ENCODE measurements around the gene CTSA.
"Not testable (repeated sequence)": the region's sequence is repeated elsewhere in the genome, so short reads cannot be mapped to it uniquely, and the experiment has no call there.

The CTSA gene

DNA sequence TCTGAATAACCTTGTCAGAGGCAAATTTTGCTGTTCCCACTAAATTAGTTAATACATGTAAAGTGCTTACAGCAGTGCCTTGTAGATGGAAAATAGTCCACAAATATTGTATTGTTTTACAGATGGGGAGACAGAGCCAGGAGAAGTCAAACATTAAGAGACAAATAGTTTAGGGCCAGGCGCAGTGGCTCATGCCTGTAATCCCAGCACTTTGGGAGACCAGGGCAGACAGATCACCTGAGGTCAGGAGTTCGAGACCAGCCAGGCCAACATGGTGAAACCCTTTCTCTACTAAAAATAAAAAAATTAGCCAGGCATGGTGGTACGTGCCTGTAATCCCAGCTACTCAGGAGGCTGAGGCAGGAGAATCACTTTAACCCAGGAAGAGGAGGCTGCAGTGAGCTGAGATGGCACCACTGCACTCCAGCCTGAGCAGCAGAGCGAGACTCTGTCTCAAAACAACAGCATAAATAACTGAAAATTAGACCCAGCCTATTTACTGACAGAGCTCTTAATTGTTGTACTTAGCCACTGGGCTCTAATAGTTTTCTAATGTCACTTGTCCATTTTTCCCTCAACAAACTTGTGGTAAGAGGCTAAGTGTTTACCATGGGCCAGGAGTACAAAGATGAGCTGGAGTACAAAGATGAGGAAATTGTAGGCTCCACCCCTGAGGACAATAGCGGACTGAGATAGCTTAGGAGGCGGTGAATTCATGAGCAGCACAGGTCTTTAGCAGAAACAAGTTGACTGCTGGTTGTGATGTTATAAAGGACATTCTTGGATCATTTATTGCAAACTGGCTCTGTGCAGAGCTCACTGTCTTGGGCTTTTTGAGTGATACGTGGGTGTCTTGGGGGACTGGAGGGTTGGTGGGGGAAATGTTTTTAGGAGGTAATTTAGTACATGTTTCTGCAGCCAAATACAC lies 27.3 kb upstream of the CTSA start:
- TF ChIP-seq, protein P1, sequence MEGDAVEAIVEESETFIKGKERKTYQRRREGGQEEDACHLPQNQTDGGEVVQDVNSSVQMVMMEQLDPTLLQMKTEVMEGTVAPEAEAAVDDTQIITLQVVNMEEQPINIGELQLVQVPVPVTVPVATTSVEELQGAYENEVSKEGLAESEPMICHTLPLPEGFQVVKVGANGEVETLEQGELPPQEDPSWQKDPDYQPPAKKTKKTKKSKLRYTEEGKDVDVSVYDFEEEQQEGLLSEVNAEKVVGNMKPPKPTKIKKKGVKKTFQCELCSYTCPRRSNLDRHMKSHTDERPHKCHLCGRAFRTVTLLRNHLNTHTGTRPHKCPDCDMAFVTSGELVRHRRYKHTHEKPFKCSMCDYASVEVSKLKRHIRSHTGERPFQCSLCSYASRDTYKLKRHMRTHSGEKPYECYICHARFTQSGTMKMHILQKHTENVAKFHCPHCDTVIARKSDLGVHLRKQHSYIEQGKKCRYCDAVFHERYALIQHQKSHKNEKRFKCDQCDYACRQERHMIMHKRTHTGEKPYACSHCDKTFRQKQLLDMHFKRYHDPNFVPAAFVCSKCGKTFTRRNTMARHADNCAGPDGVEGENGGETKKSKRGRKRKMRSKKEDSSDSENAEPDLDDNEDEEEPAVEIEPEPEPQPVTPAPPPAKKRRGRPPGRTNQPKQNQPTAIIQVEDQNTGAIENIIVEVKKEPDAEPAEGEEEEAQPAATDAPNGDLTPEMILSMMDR (IDR thresholded peaks at IDR 0.05; ENCODE audit: control insufficient read depth, insufficient read depth, low read depth, low read length, missing control alignments): no peak
- no peak overlapping the region for H3K4me3 ChIP-seq (ENCODE audit: control insufficient read depth, low read depth, low read length)
- no peak for DNase-seq (ENCODE audit: low read depth)

DNA sequence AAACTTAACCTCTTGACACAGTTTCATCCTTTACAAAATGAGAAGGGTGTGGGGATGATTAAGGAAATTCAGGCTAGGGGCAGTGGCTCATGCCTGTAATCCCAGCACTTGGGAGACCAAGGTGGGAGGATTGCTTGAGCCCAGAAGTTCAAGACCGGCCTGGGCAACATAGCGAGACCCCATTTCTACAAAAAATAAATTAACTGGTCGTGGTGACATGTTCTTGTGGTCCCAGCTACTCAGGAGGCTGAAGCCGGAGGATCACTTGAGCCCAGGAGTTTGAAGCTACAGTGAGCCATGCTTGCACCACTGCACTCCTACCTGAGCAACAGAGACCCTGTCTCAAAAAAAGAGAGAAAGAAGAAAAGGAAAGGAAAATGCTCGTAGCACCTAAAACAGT lies 24.7 kb upstream of the CTSA start:
- TF ChIP-seq, protein P1 (IDR thresholded peaks at IDR 0.05; ENCODE audit: control insufficient read depth, insufficient read depth, low read depth, low read length, missing control alignments): no peak
- no peak overlapping the region for H3K4me3 ChIP-seq (ENCODE audit: control insufficient read depth, low read depth, low read length)
- DNase-seq (ENCODE audit: low read depth): no peak

DNA sequence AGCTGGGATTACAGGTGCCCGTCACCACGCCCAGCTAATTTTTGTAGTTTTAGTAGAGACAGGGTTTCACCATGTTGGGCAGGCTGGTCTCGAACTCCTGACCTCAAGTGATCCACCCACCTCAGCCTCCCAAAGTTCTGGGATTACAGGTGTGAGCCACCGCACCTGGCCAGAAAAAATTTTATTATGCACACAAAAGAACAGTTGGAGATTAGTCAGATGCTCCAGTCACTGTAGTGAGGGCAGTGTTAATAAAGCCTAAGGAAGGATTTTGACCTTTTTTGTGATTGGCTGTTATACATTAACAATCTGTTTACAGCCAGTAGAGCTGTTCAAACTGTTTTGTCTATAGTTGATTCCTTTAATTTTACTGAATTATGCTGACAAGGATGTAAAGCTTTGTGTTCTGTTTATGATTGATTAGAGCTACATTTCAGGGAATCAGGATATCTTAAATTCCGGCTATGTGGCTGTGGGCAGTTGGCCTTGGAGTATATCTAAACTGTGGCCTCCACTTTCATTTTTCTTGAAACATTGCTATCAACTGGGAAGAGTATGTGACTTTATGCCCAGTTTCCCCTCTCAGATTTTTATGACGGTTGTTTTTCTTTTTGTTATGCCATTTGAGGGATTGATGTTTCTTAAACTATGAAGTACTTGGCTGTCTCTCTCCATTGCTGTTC lies 23.9 kb upstream of the CTSA start:
- DNase-seq (ENCODE audit: low read depth): no peak
- TF ChIP-seq, protein P1 (IDR thresholded peaks at IDR 0.05; ENCODE audit: control insufficient read depth, insufficient read depth, low read depth, low read length, missing control alignments): no peak

DNA sequence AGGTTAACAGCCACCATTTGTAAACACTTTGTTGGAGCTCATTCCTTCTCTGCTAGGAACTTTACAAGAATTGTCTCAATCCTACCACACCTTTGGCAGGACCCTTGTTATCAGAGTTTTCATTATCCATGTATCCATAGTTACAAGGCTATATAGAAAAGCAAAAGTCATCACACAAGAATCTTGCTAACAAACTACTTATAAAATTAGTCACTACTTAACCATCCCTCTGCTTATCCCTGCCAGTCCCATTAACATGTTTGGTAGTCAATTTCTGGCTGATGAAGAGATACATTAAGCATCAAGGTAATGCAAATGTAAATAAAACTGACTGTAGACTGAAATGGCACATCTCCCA lies 23.3 kb upstream of the CTSA start:
- no peak overlapping the region for H3K4me3 ChIP-seq (ENCODE audit: control insufficient read depth, low read depth, low read length)
- no peak for DNase-seq (ENCODE audit: low read depth)
- TF ChIP-seq, protein P1 (IDR thresholded peaks at IDR 0.05; ENCODE audit: control insufficient read depth, insufficient read depth, low read depth, low read length, missing control alignments): no peak

More for the DNA sequence above, 23.9 kb upstream of the CTSA start:
- no peak overlapping the region for H3K4me3 ChIP-seq (ENCODE audit: control insufficient read depth, low read depth, low read length)

DNA sequence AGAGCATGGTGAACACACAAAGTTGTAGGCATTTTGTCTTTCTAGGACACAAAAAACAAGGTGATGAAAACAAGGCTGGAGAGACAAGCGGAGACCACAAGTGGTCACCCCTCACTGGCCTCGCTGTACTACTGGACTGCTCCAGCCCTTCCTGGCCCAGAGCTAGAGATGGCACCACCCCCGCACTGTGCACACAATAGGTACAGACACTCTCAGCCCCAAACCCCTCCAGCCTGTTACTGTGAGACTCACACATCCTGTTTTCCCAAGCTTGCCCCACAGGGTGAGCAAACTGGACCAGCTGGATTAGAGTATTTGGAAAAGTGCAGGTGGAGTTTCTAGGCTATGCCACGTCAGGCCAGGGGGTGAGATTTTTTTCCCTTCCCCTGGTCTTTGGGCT lies 18.5 kb upstream of the CTSA start:
- H3K4me3 ChIP-seq (ENCODE audit: control insufficient read depth, low read depth, low read length): no peak overlapping the region
- TF ChIP-seq, protein P1 (IDR thresholded peaks at IDR 0.05; ENCODE audit: control insufficient read depth, insufficient read depth, low read depth, low read length, missing control alignments): no peak

DNA sequence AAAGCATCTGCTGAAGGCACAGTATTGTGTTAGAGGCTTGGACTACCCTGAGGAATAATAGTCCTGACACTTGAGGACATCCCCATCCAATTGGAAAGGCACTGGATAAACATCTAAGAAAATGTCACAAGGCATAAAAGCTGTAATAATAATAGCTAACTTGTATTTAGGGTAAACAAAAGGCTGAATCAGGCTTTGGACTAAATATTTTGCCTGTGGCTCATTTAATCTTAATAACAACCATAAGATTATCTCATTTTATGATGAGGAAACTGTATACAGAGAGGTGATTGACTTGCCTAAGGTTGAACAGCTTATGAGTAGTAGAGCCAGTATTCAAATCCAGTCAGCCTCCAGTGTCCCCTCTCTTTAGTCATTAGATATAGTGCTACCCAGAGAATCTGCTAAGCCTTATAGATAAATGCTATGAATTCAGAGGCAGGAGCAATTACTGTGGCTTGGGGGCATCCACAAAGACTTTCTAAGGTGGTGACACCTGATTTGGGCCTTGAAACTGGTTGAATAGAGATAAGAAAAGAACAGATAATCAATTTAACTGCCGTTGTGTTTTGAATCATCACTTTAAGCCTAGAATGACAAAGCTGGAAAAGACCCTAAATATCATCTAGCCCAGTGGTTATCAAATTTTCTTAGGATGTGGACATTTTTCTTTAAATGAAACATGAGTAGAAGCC lies 17.6 kb upstream of the CTSA start:
- DNase-seq (ENCODE audit: low read depth): no peak
- H3K4me3 ChIP-seq (ENCODE audit: control insufficient read depth, low read depth, low read length): no peak overlapping the region
- TF ChIP-seq, protein P1 (IDR thresholded peaks at IDR 0.05; ENCODE audit: control insufficient read depth, insufficient read depth, low read depth, low read length, missing control alignments): no peak

More for the DNA sequence above, 18.5 kb upstream of the CTSA start:
- DNase-seq (ENCODE audit: low read depth): no peak

DNA sequence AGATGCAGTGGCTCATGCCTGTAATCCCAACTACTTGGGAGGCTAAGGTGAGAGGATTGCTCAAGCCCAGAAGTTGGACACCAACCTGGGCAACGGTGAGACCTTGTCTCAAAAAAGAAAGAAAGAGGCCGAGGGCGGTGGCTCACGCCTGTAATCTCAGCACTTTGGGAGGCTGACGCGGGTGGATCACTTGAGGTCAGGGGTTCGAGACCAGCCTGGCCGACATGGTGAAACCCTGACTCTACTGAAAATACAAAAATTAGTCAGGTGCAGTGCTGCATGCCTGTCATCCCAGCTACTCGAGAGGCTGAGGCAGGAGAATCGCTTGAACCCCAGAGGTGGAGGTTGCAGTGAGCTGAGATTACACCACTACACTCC lies 17.0 kb upstream of the CTSA start:
- H3K4me3 ChIP-seq (ENCODE audit: control insufficient read depth, low read depth, low read length); DNase-seq (ENCODE audit: low read depth): not testable (repeated sequence)
